A673 (cell line): ENCODE data around the gene LAMA2. TPM values are rescaled to one million over a fixed set of nuclear protein-coding genes. Genes with fewer than 3 reads are reported as not detected.

Source experiments
- BruUV-seq: library from RNA; stranded (reverse); fragments of 400-500 nt; replicated peaks from 2 replicates; lab custom pipeline; 2021; lab: Mats Ljungman, UMichigan
- CTCF ChIA-PET: fragments of 300-600 bp; sonication (Branson Sonifier 250); formaldehyde crosslinking; loops from one replicate; lab custom pipeline; 2022; ENCODE audit warnings: antibody characterized with exemption; lab: Charles Lee
- POLR2A ChIA-PET: fragments of 300-600 bp; sonication (Branson Sonifier 250); formaldehyde crosslinking; loops from one replicate; lab custom pipeline; 2022; ENCODE audit warnings: antibody characterized with exemption; ENCODE audit not compliant: low non-redundant PET; lab: Charles Lee
- DNase-seq: peaks from one replicate; pipeline ENCODE4 v3.0.0-alpha.2; 2015; ENCODE audit warnings: low spot score
- H3K27ac ChIP-seq: fragments of 200-600 bp; sonication (generic); 2 replicates; pipeline ENCODE4 v1.5.1; 2016; ENCODE audit warnings: mixed run types, low read depth, mild to moderate bottlenecking, mixed read lengths, antibody characterized with exemption, low read length; ENCODE audit not compliant: poor library complexity, severe bottlenecking
- H3K27me3 ChIP-seq: fragments of 200-600 bp; sonication (generic); replicated peaks from 2 replicates; pipeline ENCODE4 v1.6.1; 2017; ENCODE audit warnings: mixed run types, low read depth, mild to moderate bottlenecking, mixed read lengths, antibody characterized with exemption, low read length; ENCODE audit not compliant: insufficient read depth, poor library complexity
- H3K36me3 ChIP-seq: fragments of 200-600 bp; sonication (generic); 2 replicates; pipeline ENCODE4 v1.6.1; 2016; ENCODE audit warnings: mixed run types, mild to moderate bottlenecking, mixed read lengths, antibody characterized with exemption, low read length; ENCODE audit not compliant: insufficient read depth, poor library complexity, severe bottlenecking
- H3K4me1 ChIP-seq: fragments of 200-600 bp; sonication (generic); 2 replicates; pipeline ENCODE4 v1.6.1; 2017; ENCODE audit warnings: mixed run types, mild to moderate bottlenecking, mixed read lengths, antibody characterized with exemption, low read length; ENCODE audit not compliant: insufficient read depth, poor library complexity, severe bottlenecking
- H3K4me3 ChIP-seq: fragments of 200-600 bp; sonication (generic); 2 replicates; pipeline ENCODE4 v1.5.1; 2016; ENCODE audit warnings: low read depth, mixed run types, mild to moderate bottlenecking, mixed read lengths, low read length; ENCODE audit not compliant: poor library complexity, severe bottlenecking
- H3K9me3 ChIP-seq: fragments of 200-600 bp; sonication (generic); 2 replicates; pipeline ENCODE4 v1.6.1; 2016; ENCODE audit warnings: mixed run types, low read depth, mild to moderate bottlenecking, mixed read lengths, antibody characterized with exemption, low read length; ENCODE audit not compliant: poor library complexity, severe bottlenecking
- CTCF ChIP-seq: fragments of 300-800, 200-600 bp; sonication (generic); conservative IDR thresholded peaks from 2 replicates; pipeline ENCODE4 v1.5.1; 2017; ENCODE audit warnings: low read depth, mild to moderate bottlenecking, antibody characterized with exemption, low read length, moderate library complexity, mixed read lengths
- EZH2 ChIP-seq: fragments of 200-600 bp; sonication (generic); IDR thresholded peaks from 2 replicates; pipeline ENCODE4 v1.6.1; 2017; ENCODE audit warnings: borderline replicate concordance, low read depth, mild to moderate bottlenecking, mixed read lengths, antibody characterized with exemption, low read length; ENCODE audit not compliant: poor library complexity, severe bottlenecking
- intact Hi-C: fragments of 100-400 bp; cut with micrococcal nuclease; formaldehyde crosslinking; loops from one replicate; pipeline ENCODE4 v1.10.0; 2022; ENCODE audit not compliant: unreplicated experiment
- total RNA-seq: library from RNA; stranded (reverse); gene quantifications from 2 replicates; pipeline ENCODE4 v1.2.3, GENCODE V29; 2021

Gene LAMA2
- total RNA-seq, 1 experiment from 2014 or later: 2.2 TPM

- TF ChIP-seq EZH2 (no peak), CTCF (no peak)
- no peak overlapping the region for H3K27ac ChIP-seq
- POLR2A ChIA-PET: no interaction called here
Measured at GRCh38 chr6:129558248-129558647, 675.3 kb downstream of the LAMA2 start.

GRCh38 chr6:129565366-129565765 lies 682.4 kb downstream of the LAMA2 start:
- TF ChIP-seq CTCF (no peak), EZH2 (no peak)
- no TSS peak for BruUV-seq
- Histone ChIP-seq H3K9me3 (no peaks in the 10 kb centered on the region), H3K27me3 (no peaks in the 10 kb centered on the region), H3K27ac (no peak overlapping the region), H3K4me1 (no peaks in the 10 kb centered on the region), H3K4me3 (no peak overlapping the region), H3K36me3 (no peaks in the 10 kb centered on the region)
- CTCF ChIA-PET: interaction anchor here (1.3 to 1.4 kb wide), 2 partner anchors 64 to 66 kb away, joined by 3 read pairs; no protein-coding TSS in a partner anchor
- DNase-seq: no peak
- POLR2A ChIA-PET: no interaction called here
- intact Hi-C loops: no loop called here

More at GRCh38 chr6:129558248-129558647, 675.3 kb downstream of the LAMA2 start:
- no peak overlapping the region for H3K4me3 ChIP-seq
- H3K4me1 ChIP-seq: no peaks in the 10 kb centered on the region
- CTCF ChIA-PET: no interaction called here
- no TSS peak for BruUV-seq
- H3K9me3 ChIP-seq: no peaks in the 10 kb centered on the region
- no peaks in the 10 kb centered on the region for H3K36me3 ChIP-seq
- DNase-seq: no peak
- H3K27me3 ChIP-seq: no peaks in the 10 kb centered on the region
- intact Hi-C loops: no loop called here

- DNase-seq: no peak
- Histone ChIP-seq H3K27me3 (no peaks in the 10 kb centered on the region), H3K36me3 (no peaks in the 10 kb centered on the region), H3K27ac (no peak overlapping the region), H3K4me3 (no peak overlapping the region), H3K9me3 (no peaks in the 10 kb centered on the region), H3K4me1 (no peaks in the 10 kb centered on the region)
- intact Hi-C loops: loop anchor here (2.0 kb wide), 1 partner anchor 65 kb away; no protein-coding TSS in a partner anchor
- no TSS peak for BruUV-seq
- ChIA-PET CTCF (interaction anchor here (1.3 to 1.4 kb wide), 2 partner anchors 65 to 66 kb away, joined by 3 read pairs; no protein-coding TSS in a partner anchor), POLR2A (no interaction called here)
- TF ChIP-seq CTCF (no peak), EZH2 (no peak)
Measured at GRCh38 chr6:129565811-129566210, 682.9 kb downstream of the LAMA2 start.
